HepG2 (cell line): ENCODE data around the gene PRR12. TPM values are rescaled to one million over a fixed set of nuclear protein-coding genes. Genes with fewer than 3 reads are reported as not detected.
A peak's percentile ranks its signal among the peaks of the same experiment; 100 is the strongest.

Experiments used
- ATAC-seq: fragments of 200-7000 bp; cut with Tn5 transposase; 3 replicates; pipeline ENCODE4 v1.9.1; 2020; ENCODE audit warnings: mild to moderate bottlenecking, moderate library complexity
- BruUV-seq: library from RNA; stranded (reverse); fragments of 400-500 nt; replicated peaks from 2 replicates; lab custom pipeline; 2021; lab: Mats Ljungman, UMichigan
- CTCF ChIA-PET: fragments of 300-600 bp; formaldehyde crosslinking; extraction: SDS; loops from one replicate; lab custom pipeline; 2021; ENCODE audit warnings: low total read pairs, inconsistent platforms, low intra/inter-chr PET ratio; lab: Yijun Ruan, JAX
- POLR2A ChIA-PET: fragments of 350-600 bp; sonication (Branson Sonifier 250); formaldehyde crosslinking; loops from one replicate; lab custom pipeline; 2020; ENCODE audit warnings: antibody characterized with exemption, inconsistent platforms; lab: Yijun Ruan, JAX
- DNase-seq: peaks from one replicate; pipeline ENCODE4 v3.0.0-alpha.2; 2015; ENCODE audit warnings: low spot score
- FAIRE-seq: peaks from 3 replicates; lab custom pipeline; 2011; peaks lifted over from hg19 to GRCh38; lab: Jason Lieb, UNC
- H2AFZ ChIP-seq: one replicate; pipeline ENCODE4 v1.6.1; 2011; ENCODE audit warnings: low read length, inconsistent platforms
- H3K27ac ChIP-seq: fragments of 300-600 bp; 3 replicates; pipeline ENCODE4 v1.8.0; 2011; ENCODE audit warnings: mixed run types, mild to moderate bottlenecking, mixed read lengths, low read length, inconsistent platforms; ENCODE audit not compliant: insufficient read depth; ENCODE audit errors: extremely low read length
- H3K27me3 ChIP-seq, 2 experiments: fragments of 200-600 bp in 1 of 2; 2 replicates in 1 of 2; 3 replicates in 1 of 2; pipeline versions ENCODE4 v1.6.0 to v1.8.0; 2011; ENCODE audit warnings: low read length in 2 of 2, mild to moderate bottlenecking in 2 of 2, moderate library complexity in 2 of 2, inconsistent platforms in 1 of 2; ENCODE audit not compliant: insufficient read depth in 2 of 2, control insufficient read depth in 1 of 2
- H3K36me3 ChIP-seq, 2 experiments: fragments of 200-600 bp in 1 of 2; replicated peaks in 1 of 2; 2 replicates in 1 of 2; 3 replicates in 1 of 2; pipeline versions ENCODE4 v1.5.1 to v1.8.0; 2011; ENCODE audit warnings: low read length in 2 of 2, inconsistent platforms in 1 of 2; ENCODE audit not compliant: insufficient read depth in 2 of 2, control insufficient read depth in 1 of 2
- H3K4me1 ChIP-seq: 2 replicates; pipeline ENCODE4 v1.5.1; 2012; ENCODE audit warnings: low read length, inconsistent platforms; ENCODE audit not compliant: insufficient read depth
- H3K4me2 ChIP-seq: 2 replicates; pipeline ENCODE4 v1.6.0; 2011; ENCODE audit warnings: low read depth, low read length, inconsistent platforms
- H3K4me3 ChIP-seq, 3 experiments: fragments of 200-600 bp in 1 of 3; sonication (generic), shearing (Covaris generic) in 1 of 3; replicated peaks in 1 of 3; 2 replicates each; pipeline ENCODE4 v1.5.1; 2011 to 2016; ENCODE audit warnings: low read length in 3 of 3, inconsistent platforms in 2 of 3, low read depth in 2 of 3, mild to moderate bottlenecking in 2 of 3, control low read depth in 1 of 3, mixed read lengths in 1 of 3; ENCODE audit not compliant: insufficient read depth in 1 of 3
- H3K79me2 ChIP-seq: one replicate; pipeline ENCODE4 v1.6.1; 2011; ENCODE audit warnings: low read length, inconsistent platforms; ENCODE audit not compliant: insufficient read depth
- H3K9ac ChIP-seq: 2 replicates; pipeline ENCODE4 v1.6.0; 2011; ENCODE audit warnings: mild to moderate bottlenecking, low read depth, low read length, inconsistent platforms; ENCODE audit not compliant: insufficient read depth
- H3K9me3 ChIP-seq: 2 replicates; pipeline ENCODE4 v1.5.1; 2012; ENCODE audit warnings: mild to moderate bottlenecking, low read length
- H4K20me1 ChIP-seq: 2 replicates; pipeline ENCODE4 v1.6.0; 2011; ENCODE audit warnings: inconsistent platforms, mild to moderate bottlenecking, low read length, moderate library complexity; ENCODE audit not compliant: insufficient read depth
- HMGXB4 ChIP-seq, 2 experiments: sonication (generic) in 1 of 2; formaldehyde crosslinking in 1 of 2; IDR thresholded peaks; 2 replicates each; pipeline versions ENCODE4 v1.4.0 to v1.6.1; 2018 to 2020; ENCODE audit warnings: missing genetic modification reagents in 2 of 2, borderline replicate concordance in 1 of 2, low read depth in 1 of 2, mild to moderate bottlenecking in 1 of 2, missing biosample characterization in 1 of 2
- HNF1B ChIP-seq: sonication (generic); formaldehyde crosslinking; IDR thresholded peaks from 2 replicates; pipeline ENCODE4 v1.5.1; 2020; ENCODE audit warnings: mild to moderate bottlenecking, moderate library complexity, missing genetic modification reagents
- SNAPC2 ChIP-seq: sonication (generic); formaldehyde crosslinking; IDR thresholded peaks from 2 replicates; pipeline ENCODE4 v1.8.1; 2022; ENCODE audit warnings: mild to moderate bottlenecking, missing genetic modification reagents
- STAT6 ChIP-seq: sonication (generic); formaldehyde crosslinking; IDR thresholded peaks from 2 replicates; pipeline ENCODE4 v1.4.0; 2020; ENCODE audit warnings: missing genetic modification reagents, mild to moderate bottlenecking, borderline replicate concordance
- ZFX ChIP-seq: sonication (generic); formaldehyde crosslinking; IDR thresholded peaks from 2 replicates; pipeline ENCODE4 v1.4.0; 2020; ENCODE audit warnings: mild to moderate bottlenecking, low read depth, missing genetic modification reagents, moderate library complexity
- ZHX1 ChIP-seq: sonication (generic); formaldehyde crosslinking; IDR thresholded peaks from 2 replicates; pipeline ENCODE4 v1.8.1; 2022; ENCODE audit warnings: low read depth, mild to moderate bottlenecking, missing genetic modification reagents
- ZNF598 ChIP-seq: sonication (generic); formaldehyde crosslinking; IDR thresholded peaks from 2 replicates; pipeline ENCODE4 v1.5.1; 2020; ENCODE audit warnings: mild to moderate bottlenecking, missing genetic modification reagents, borderline replicate concordance
- ZNF773 ChIP-seq: sonication (generic); formaldehyde crosslinking; IDR thresholded peaks from 2 replicates; pipeline ENCODE4 v1.4.0; 2020; ENCODE audit warnings: missing genetic modification reagents, borderline replicate concordance
- WGBS: methylation state at CpG from one replicate; pipeline ENCODE4 v1.1.6; 2017; ENCODE audit warnings: low lambda C conversion rate; 5-methylcytosine and 5-hydroxymethylcytosine counted together
- in situ Hi-C: cut with HindIII; loops from 2 replicates; pipeline ENCODE4 v1.10.0; 2017; ENCODE audit warnings: low pct_unique_long_range_greater_than_20kb; ENCODE audit not compliant: extremely low pct_ligation_motif_present
- intact Hi-C: fragments of 100-400 bp; cut with micrococcal nuclease; formaldehyde crosslinking; loops from one replicate; pipeline ENCODE4 v1.10.0; 2022; ENCODE audit not compliant: unreplicated experiment
- polyA plus RNA-seq, 8 experiments: library from polyadenylated mRNA; depleted of rRNA in 3 of 8; stranded (reverse) in 7 of 8; unstranded in 1 of 8; fragments of >200 nt; fragmentation: Illumina TruSeq in 4 of 8; extraction: Trizol in 4 of 8; gene quantifications; 2 replicates each; pipeline versions ENCODE4 v1.2.1 to v1.2.3, GENCODE V29; 2011 to 2016; ENCODE audit warnings: low read depth in 4 of 8, missing spikeins in 1 of 8, mixed read lengths in 1 of 8; ENCODE audit not compliant: insufficient read depth in 1 of 8
- total RNA-seq, 5 experiments: library from RNA; depleted of rRNA; stranded (reverse); fragments of >200 nt; fragmentation: Illumina TruSeq; extraction: Trizol; gene quantifications; 2 replicates each; pipeline ENCODE4 v1.2.3, GENCODE V29; 2016; ENCODE audit warnings: low read depth in 1 of 5
- TF ChIP-seq, protein P1 (sequence below): sonication (generic); formaldehyde crosslinking; IDR thresholded peaks from 2 replicates; pipeline ENCODE4 v1.4.0; 2020; ENCODE audit warnings: missing genetic modification reagents

Gene PRR12
- total and polyA plus RNA-seq, 2 of the 13 experiments (the other 11 are each of a cell fraction or from before 2014, with no cell fraction given), result 0.62 to 1.5 TPM

- Histone ChIP-seq H3K27me3 (peaks cover 0 to 5% of the 10 kb centered on the region in 2 experiments; a peak in 1 of 5 replicates), H3K27ac (peak overlapping the region; percentile 61), H3K4me3 (peak overlapping the region; percentile 75 to 94 (median 88)), H4K20me1 (no peaks in the 10 kb centered on the region), H3K36me3 (peaks cover 0 to 6% of the 10 kb centered on the region in 2 experiments; a peak in 2 of 5 replicates), H3K9ac (peak overlapping the region; percentile 94), H2AFZ (no peak overlapping the region), H3K9me3 (no peaks in the 10 kb centered on the region), H3K4me2 (peak overlapping the region; percentile 88), H3K4me1 (peaks cover 31% of the 10 kb centered on the region), H3K79me2 (peaks cover 43% of the 10 kb centered on the region)
- whole genome bisulfite sequencing, result 4% methylated on average over 4 of the region's 8 CpGs
- POLR2A ChIA-PET, result interaction anchor here (0.6 to 3.7 kb wide), 12 partner anchors 9 to 229 kb away, joined by 3 to 22 read pairs (median 8); partner anchors contain the start of genes FCGRT, PRR12, RPS11 and RRAS
- no TSS peak for BruUV-seq
- ATAC-seq, result no peak; the same call in 2 of the 3 replicates
- intact Hi-C loops (loop anchor here (2.0 kb wide), 1 partner anchor 97 kb away; the partner anchor contains the start of gene PRMT1), in situ Hi-C loops (no loop called here)
- CTCF ChIA-PET, result interaction anchor here (2.8 kb wide), 1 partner anchor 10 kb away, joined by 8 read pairs; no protein-coding TSS in a partner anchor
- FAIRE-seq, result no peak
- DNase-seq, result no peak
- TF ChIP-seq ZNF773 (0 out of 2 replicates have a peak, but pooled peaks have one; percentile 34), HMGXB4 (CRISPR knock-in tag; IDR thresholded peaks at IDR 0.05; ENCODE audit: borderline replicate concordance in 1 of 2, low read depth in 1 of 2) (0 out of 4 replicates have a peak, but pooled peaks of 1 of the 2 experiments have one; percentile 3), ZHX1 (CRISPR knock-in tag) (no peak), HNF1B (CRISPR knock-in tag) (no peak), STAT6 (0 out of 2 replicates have a peak, but pooled peaks have one; percentile 31), ZNF598 (CRISPR knock-in tag) (0 out of 2 replicates have a peak, but pooled peaks have one; percentile 8), SNAPC2 (CRISPR knock-in tag) (peak; percentile 55; the same call in 1 of the 2 replicates), ZFX (no peak)
- TF ChIP-seq, protein P1, sequence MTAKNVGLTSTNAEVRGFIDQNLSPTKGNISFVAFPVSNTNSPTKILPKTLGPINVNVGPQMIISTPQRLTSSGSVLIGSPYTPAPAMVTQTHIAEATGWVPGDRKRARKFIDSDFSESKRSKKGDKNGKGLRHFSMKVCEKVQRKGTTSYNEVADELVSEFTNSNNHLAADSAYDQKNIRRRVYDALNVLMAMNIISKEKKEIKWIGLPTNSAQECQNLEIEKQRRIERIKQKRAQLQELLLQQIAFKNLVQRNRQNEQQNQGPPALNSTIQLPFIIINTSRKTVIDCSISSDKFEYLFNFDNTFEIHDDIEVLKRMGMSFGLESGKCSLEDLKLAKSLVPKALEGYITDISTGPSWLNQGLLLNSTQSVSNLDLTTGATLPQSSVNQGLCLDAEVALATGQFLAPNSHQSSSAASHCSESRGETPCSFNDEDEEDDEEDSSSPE (CRISPR knock-in tag), result no peak
Measured at GRCh38 chr19:49579947-49580263, 11.1 kb upstream of the PRR12 start.
